IPS DF 6.9 (cell line): ENCODE results near the gene RNU6-9.
"Not testable (repeated sequence)": the region's sequence is repeated elsewhere in the genome, so short reads cannot be mapped to it uniquely, and the experiment has no call there.

Source experiments
- DNase-seq: peaks from one replicate; pipeline ENCODE4 v3.0.0-alpha.2; 2013; ENCODE audit warnings: low read depth, low spot score
- H3K27ac ChIP-seq: one replicate; pipeline ENCODE4 v1.5.1; 2013; ENCODE audit warnings: low read length, control low read depth
- H3K27me3 ChIP-seq: 2 replicates; pipeline ENCODE4 v1.6.1; 2013; ENCODE audit warnings: mild to moderate bottlenecking, low read length; ENCODE audit not compliant: control insufficient read depth, insufficient read depth
- H3K36me3 ChIP-seq: 2 replicates; pipeline ENCODE4 v1.6.1; 2013; ENCODE audit warnings: low read length; ENCODE audit not compliant: control insufficient read depth, insufficient read depth
- H3K4me1 ChIP-seq: 2 replicates; pipeline ENCODE4 v1.6.1; 2013; ENCODE audit warnings: low read length; ENCODE audit not compliant: control insufficient read depth, insufficient read depth
- H3K4me3 ChIP-seq: 2 replicates; pipeline ENCODE4 v1.5.1; 2013; ENCODE audit warnings: mild to moderate bottlenecking, low read length
- H3K9me3 ChIP-seq: 2 replicates; pipeline ENCODE4 v1.6.1; 2013; ENCODE audit warnings: low read length, inconsistent platforms; ENCODE audit not compliant: control insufficient read depth, insufficient read depth
- WGBS: extraction: QIAGEN DNeasy Blood & Tissue Kit; methylation state at CpG from one replicate; pipeline ENCODE4 v1.1.7; 2013; ENCODE audit warnings: mixed read lengths, missing lambda C conversion rate; ENCODE audit not compliant: insufficient read length, insufficient coverage; 5-methylcytosine and 5-hydroxymethylcytosine counted together

The RNU6-9 gene

DNA sequence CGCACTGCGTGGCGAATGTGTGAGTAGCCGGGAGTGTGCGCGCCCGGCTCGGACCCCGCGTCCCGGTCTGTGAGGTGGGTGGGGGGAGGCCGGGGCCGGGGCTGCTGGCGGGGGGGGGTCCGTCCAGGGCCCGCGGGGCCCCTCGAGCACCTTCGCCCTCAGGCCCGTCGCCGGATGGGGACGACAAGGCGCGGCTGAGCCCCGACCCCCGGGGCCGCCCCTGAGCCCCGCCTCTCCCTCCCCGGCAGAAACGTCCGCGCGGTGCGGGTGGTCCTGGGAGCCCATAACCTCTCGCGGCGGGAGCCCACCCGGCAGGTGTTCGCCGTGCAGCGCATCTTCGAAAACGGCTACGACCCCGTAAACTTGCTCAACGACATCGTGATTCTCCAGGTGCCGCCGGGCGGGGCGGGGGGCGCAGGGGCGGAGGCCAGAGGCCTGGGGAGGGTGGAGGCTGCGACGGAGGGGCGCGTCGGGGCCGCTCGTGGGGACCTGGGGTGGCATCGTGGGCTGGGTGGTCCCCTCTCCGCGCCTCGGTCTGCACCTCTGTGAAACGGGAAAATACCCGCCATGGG lies 40.2 kb upstream of the RNU6-9 start:
- Histone ChIP-seq H3K4me3 (no peak overlapping the region), H3K27ac (no peak overlapping the region), H3K36me3 (no peaks in the 10 kb centered on the region; the same call in 1 of the 2 replicates), H3K9me3 (no peaks in the 10 kb centered on the region), H3K4me1 (no peaks in the 10 kb centered on the region; the same call in 1 of the 2 replicates), H3K27me3 (no peaks in the 10 kb centered on the region)
- DNase-seq, result no peak
- no CpG with 5 or more reads among the region's 67 CpGs for WGBS

DNA sequence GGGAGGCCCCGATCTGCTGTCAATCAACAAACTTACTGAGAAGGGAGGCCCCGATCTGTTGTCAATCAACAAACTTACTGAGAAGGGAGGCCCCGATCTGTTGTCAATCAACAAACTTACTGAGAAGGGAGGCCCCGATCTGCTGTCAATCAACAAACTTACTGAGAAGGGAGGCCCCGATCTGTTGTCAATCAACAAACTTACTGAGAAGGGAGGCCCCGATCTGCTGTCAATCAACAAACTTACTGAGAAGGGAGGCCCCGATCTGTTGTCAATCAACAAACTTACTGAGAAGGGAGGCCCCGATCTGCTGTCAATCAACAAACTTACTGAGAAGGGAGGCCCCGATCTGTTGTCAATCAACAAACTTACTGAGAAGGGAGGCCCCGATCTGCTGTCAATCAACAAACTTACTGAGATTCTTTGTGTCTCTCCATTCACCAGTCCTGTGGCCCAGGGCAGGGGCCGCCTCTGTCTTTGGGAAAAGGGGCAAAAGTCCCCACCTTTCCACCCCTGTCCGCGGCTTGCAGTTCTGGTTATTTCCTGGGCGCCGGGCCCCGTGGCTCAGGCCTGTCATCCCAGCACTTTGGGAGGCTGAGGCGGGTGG lies 39.6 kb upstream of the RNU6-9 start:
- not testable (repeated sequence) for H3K27me3 ChIP-seq, H3K9me3 ChIP-seq, H3K4me3 ChIP-seq, H3K4me1 ChIP-seq, H3K36me3 ChIP-seq, H3K27ac ChIP-seq, DNase-seq
- no CpG with 5 or more reads among the region's 17 CpGs for WGBS

DNA sequence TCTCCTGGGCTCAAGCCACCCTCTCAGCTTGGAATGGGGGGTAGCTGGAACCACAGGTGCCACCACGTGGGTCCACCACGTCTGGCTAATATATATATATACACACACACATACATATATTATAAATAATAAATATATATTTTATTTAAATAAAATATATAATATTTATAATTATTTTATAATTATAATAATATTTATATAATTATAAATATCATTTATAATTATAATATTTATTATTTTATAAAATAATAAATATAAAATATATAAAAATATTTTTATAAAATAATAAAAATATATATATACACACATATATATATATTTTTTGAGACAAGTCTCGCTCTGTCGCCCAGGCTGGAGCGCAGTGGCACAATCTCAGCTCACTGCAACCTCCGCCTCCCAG lies 38.7 kb upstream of the RNU6-9 start:
- Histone ChIP-seq H3K4me3 (no peak overlapping the region), H3K9me3 (no peaks in the 10 kb centered on the region), H3K27ac (no peak overlapping the region), H3K4me1 (peaks cover 1% of the 10 kb centered on the region; the same call in 1 of the 2 replicates), H3K27me3 (no peaks in the 10 kb centered on the region; the same call in 1 of the 2 replicates), H3K36me3 (no peaks in the 10 kb centered on the region; the same call in 1 of the 2 replicates)
- WGBS, result no CpG with 5 or more reads among the region's 6 CpGs
- no peak for DNase-seq

DNA sequence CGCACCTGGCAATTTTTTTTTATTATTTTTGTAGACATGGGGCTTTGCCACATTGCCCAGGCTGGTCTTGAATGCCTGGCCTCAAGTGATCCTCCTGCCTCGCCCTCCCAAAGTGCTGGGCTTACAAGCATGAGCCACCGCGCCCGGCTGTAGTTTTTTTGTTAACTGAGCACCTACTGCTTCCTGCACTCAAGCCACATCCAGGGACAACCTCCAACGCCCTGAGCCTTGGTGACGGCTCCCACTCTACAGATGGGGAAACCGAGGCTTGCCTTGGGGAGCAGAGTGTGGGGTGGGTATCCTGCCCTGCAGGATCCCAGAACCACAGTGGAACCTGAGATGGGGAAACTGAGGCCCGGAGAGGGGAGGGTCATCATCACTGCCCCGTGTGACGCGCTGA lies 38.1 kb upstream of the RNU6-9 start:
- Histone ChIP-seq H3K27ac (no peak overlapping the region), H3K27me3 (no peaks in the 10 kb centered on the region; the same call in 1 of the 2 replicates), H3K36me3 (no peaks in the 10 kb centered on the region; the same call in 1 of the 2 replicates), H3K4me3 (no peak overlapping the region), H3K4me1 (peaks cover 2% of the 10 kb centered on the region; the same call in 1 of the 2 replicates), H3K9me3 (no peaks in the 10 kb centered on the region)
- no peak for DNase-seq
- no CpG with 5 or more reads among the region's 12 CpGs for WGBS

DNA sequence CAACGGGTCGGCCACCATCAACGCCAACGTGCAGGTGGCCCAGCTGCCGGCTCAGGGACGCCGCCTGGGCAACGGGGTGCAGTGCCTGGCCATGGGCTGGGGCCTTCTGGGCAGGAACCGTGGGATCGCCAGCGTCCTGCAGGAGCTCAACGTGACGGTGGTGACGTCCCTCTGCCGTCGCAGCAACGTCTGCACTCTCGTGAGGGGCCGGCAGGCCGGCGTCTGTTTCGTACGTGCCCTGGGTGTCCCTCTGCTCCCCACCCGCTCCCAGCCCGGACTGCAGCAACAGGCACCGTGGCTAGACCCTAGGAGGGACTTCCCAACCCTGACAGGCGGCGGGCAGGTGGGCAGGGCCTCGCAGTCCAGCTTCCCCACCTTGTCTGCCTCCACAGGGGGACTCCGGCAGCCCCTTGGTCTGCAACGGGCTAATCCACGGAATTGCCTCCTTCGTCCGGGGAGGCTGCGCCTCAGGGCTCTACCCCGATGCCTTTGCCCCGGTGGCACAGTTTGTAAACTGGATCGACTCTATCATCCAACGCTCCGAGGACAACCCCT lies 37.6 kb upstream of the RNU6-9 start:
- WGBS, result no CpG with 5 or more reads among the region's 40 CpGs
- no peaks in the 10 kb centered on the region; the same call in 1 of the 2 replicates for H3K36me3 ChIP-seq
- no peak for DNase-seq
- H3K27me3 ChIP-seq, result no peaks in the 10 kb centered on the region; the same call in 1 of the 2 replicates
- H3K4me1 ChIP-seq, result peaks cover 2% of the 10 kb centered on the region; the same call in 1 of the 2 replicates
- no peak overlapping the region for H3K4me3 ChIP-seq
- no peaks in the 10 kb centered on the region for H3K9me3 ChIP-seq
- H3K27ac ChIP-seq, result no peak overlapping the region

DNA sequence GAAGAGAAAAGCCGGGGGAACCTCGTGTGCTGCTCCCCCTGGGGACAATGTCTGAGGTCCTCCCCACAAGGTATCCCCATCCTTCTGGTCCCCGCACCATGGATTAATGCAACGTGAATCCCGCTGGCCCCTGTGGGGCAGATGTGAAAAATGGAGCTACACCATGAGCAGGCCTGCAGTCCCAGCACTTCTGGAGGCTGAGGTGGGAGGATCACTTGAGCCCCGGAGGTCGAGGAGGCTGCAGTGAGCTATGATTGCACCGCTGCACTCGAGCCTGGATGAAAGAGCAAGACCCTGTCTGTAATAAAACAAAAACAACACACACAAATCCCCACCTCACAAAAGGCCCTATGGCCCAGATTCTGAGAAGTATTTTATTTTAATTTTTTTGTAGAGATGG lies 35.0 kb upstream of the RNU6-9 start:
- no CpG with 5 or more reads among the region's 9 CpGs for WGBS
- Histone ChIP-seq H3K36me3 (no peaks in the 10 kb centered on the region), H3K27me3 (no peaks in the 10 kb centered on the region; the same call in 1 of the 2 replicates), H3K4me1 (peaks cover 6% of the 10 kb centered on the region; the same call in 1 of the 2 replicates), H3K27ac (no peak overlapping the region), H3K9me3 (no peaks in the 10 kb centered on the region), H3K4me3 (no peak overlapping the region)
- DNase-seq, result no peak

DNA sequence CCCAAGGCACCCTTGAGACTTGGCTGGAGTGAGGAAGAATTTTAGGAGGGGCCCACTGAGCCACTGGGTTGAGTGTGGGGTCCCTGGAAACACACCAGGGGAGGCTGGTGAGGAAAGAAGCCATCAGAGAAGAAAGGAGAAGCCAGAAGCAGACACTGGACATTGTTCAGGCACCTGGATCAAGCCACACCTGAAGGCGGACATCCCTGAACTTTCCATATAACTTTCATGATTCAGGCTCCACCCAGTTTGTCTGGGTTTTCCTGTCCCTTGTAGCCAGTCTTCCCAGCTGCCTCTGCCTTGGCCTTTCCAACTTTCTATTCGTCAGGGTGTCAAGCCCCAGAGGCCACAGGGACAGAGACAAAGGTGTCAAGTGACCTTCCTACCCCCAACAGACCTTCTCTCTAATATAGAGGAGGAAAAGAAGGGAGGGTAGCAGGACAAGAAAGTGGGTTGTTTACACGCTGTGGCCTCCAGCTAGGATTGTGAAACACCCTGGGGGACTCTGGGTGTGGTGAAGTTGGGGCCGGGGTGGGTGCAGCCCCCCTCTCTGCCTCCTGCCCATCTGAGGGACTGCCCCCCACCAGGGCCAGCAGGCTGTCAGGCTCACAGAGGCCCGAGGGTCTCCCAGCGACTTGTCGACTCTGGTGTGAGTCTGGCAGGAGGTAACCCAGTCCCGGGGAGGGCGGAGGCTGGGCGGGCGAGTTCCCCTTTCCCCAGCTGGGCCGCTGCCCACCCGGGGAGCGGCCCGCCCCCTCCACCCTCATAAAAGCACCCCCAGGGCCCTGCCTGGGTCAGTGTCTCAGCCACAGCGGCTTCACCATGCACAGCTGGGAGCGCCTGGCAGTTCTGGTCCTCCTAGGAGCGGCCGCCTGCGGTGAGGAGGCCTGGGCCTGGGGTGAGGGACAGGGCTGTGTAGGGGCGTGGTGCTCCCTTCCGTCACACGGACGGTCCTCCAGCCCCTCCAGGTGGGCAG lies 34.1 kb upstream of the RNU6-9 start, which contains the start of gene CFD:
CFD (plus strand) TSS at position 797 of the 976 bp plus-strand sequence; CDS start at position 823, 26 bp downstream.
- no peaks in the 10 kb centered on the region; the same call in 1 of the 2 replicates for H3K27me3 ChIP-seq
- no CpG with 5 or more reads among the region's 24 CpGs for WGBS
- H3K4me3 ChIP-seq, result peak within 1 kb of the TSS; percentile 61; the same call in 1 of the 2 replicates
- H3K9me3 ChIP-seq, result no peaks in the 10 kb centered on the region
- no peak within 1 kb of the TSS for H3K27ac ChIP-seq
- no peaks in the 10 kb centered on the region for H3K36me3 ChIP-seq
- DNase-seq, result no peak
- peaks cover 6% of the 10 kb centered on the region; the same call in 1 of the 2 replicates for H3K4me1 ChIP-seq

DNA sequence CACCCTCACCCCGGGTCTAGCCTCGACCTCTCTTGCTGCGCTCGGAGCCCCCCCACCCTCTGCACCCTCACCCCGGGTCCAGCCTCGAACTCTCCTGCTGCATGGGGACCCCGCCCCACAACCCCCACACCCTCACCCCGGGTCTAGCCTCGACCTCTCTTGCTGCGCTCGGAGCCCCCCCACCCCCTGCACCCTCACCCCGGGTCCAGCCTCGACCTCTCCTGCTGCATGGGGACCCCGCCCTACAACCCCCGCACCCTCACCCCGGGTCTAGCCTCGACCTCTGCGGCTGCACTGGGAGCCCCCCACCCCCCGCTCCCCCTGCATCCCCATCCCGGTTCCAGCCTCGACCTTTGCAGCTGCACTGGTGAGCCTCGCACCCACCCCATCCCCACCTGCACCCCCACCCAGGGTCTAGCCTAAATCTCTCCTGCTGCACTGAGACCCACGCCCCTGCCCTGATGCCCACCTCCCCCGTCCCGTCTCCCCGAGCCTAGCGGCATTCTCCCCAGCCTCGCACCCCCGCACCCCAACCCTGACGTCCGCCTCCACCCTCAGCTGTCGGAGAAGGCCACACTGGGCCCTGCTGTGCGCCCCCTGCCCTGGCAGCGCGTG lies 32.0 kb upstream of the RNU6-9 start:
- Histone ChIP-seq H3K4me1 (peaks cover 7% of the 10 kb centered on the region; the same call in 1 of the 2 replicates), H3K27me3 (no peaks in the 10 kb centered on the region; the same call in 1 of the 2 replicates), H3K4me3 (peak overlapping the region; percentile 8; the same call in 1 of the 2 replicates), H3K36me3 (no peaks in the 10 kb centered on the region), H3K27ac (no peak overlapping the region), H3K9me3 (no peaks in the 10 kb centered on the region)
- no peak for DNase-seq
- WGBS, result no CpG with 5 or more reads among the region's 35 CpGs

DNA sequence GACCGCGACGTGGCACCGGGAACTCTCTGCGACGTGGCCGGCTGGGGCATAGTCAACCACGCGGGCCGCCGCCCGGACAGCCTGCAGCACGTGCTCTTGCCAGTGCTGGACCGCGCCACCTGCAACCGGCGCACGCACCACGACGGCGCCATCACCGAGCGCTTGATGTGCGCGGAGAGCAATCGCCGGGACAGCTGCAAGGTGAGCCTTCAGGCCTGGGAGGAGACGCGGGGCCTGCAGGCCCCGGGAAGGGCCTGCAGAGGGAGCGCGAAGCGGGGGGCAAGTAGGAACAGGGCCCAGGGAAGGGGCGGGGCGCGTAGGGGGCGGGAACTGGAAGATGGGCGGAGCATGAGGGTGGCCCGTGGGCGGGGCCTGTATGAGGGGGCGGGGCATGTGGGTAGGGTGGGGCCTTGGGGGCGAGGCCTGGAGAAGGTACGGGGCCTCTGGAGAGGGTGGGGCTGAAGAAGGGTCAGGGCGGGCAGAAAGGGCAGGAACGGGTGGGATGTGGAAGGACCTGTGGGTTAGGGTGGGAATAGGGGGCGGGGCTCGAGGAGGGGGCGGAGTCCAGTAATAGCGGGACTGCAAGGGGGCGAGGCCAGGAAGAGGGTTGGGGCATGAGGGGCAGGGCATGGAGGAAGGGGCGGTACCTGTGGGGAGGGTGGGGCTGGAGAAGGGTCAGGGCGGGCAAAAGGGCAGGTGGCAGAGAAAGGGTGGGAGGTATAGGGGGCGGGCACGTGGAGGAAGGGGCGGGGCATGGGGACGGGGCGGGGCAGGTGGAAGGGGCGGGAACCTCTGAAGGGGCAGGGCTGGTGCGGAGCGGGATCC lies 31.3 kb upstream of the RNU6-9 start:
- Histone ChIP-seq H3K9me3 (no peaks in the 10 kb centered on the region), H3K4me1 (peaks cover 8% of the 10 kb centered on the region), H3K27ac (no peak overlapping the region), H3K27me3 (no peaks in the 10 kb centered on the region; the same call in 1 of the 2 replicates), H3K4me3 (peak overlapping the region; percentile 37; the same call in 1 of the 2 replicates), H3K36me3 (no peaks in the 10 kb centered on the region)
- peak; percentile 77 for DNase-seq
- no CpG with 5 or more reads among the region's 60 CpGs for WGBS
